Stimulated activated CD8-positive, alpha-beta memory T cell treated with anti-CD3 and anti-CD28 coated beads, Interleukin-15, amount 100 ng/mL, for 4 hours (primary cell): ENCODE results near the gene SLC22A6.
A peak's percentile ranks its signal among the peaks of the same experiment; 100 is the strongest.

Source experiments
- DNase-seq, 2 donors: peaks; one replicate each; pipeline ENCODE4 v3.0.0-alpha.2; 2020; ENCODE audit warnings: low read depth in 2 of 2

Gene SLC22A6, protein sequence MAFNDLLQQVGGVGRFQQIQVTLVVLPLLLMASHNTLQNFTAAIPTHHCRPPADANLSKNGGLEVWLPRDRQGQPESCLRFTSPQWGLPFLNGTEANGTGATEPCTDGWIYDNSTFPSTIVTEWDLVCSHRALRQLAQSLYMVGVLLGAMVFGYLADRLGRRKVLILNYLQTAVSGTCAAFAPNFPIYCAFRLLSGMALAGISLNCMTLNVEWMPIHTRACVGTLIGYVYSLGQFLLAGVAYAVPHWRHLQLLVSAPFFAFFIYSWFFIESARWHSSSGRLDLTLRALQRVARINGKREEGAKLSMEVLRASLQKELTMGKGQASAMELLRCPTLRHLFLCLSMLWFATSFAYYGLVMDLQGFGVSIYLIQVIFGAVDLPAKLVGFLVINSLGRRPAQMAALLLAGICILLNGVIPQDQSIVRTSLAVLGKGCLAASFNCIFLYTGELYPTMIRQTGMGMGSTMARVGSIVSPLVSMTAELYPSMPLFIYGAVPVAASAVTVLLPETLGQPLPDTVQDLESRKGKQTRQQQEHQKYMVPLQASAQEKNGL

DNA sequence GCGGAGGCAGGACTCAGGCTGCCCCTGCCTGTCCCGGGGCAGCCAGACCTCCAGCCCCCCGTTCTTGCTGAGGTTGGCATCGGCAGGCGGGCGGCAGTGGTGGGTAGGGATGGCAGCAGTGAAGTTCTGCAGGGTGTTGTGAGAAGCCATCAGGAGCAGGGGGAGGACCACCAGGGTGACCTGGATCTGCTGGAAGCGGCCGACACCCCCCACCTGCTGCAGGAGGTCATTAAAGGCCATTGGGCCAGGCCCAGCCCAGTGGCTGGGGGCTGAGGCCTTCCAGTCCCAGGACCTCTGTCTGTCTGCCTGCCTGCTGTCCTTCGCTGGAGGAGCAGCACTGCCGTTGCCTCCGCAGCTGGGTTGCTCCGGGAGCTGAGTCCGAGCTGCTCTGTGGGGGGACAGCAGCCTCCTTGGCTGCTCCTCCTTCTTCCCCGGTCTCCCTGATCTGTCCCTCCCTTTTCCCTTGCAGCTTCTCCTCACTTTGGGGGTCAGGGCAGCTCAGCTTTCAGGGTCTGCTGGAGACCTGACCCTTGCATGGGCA lies at the start of gene SLC22A6:
Gene SLC22A6, minus strand, starts transcription at position 517 of the 541 bp plus-strand sequence. Its CDS starts 277 bp downstream, at position 240.
- DNase-seq, result no peak

DNA sequence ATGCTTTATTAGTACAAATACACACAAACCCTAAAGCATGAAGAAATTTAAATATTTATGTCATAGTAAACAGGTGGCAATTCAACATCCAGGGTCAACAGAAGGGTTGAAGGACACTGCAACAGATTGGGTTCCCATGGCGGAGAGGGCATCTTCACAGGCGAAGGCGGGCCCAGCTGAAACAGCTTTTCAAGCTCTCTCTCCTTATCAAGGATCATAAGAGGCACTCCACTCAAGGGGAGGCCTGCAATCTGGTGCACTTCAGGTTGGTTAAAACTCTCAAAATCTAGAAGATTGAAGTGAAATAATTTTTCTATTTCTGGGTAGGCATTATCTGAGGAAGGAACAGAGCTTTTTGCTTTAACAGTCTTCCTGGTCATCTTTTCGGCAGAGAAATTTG lies 47.7 kb upstream of the SLC22A6 start:
- no peak for DNase-seq

DNA sequence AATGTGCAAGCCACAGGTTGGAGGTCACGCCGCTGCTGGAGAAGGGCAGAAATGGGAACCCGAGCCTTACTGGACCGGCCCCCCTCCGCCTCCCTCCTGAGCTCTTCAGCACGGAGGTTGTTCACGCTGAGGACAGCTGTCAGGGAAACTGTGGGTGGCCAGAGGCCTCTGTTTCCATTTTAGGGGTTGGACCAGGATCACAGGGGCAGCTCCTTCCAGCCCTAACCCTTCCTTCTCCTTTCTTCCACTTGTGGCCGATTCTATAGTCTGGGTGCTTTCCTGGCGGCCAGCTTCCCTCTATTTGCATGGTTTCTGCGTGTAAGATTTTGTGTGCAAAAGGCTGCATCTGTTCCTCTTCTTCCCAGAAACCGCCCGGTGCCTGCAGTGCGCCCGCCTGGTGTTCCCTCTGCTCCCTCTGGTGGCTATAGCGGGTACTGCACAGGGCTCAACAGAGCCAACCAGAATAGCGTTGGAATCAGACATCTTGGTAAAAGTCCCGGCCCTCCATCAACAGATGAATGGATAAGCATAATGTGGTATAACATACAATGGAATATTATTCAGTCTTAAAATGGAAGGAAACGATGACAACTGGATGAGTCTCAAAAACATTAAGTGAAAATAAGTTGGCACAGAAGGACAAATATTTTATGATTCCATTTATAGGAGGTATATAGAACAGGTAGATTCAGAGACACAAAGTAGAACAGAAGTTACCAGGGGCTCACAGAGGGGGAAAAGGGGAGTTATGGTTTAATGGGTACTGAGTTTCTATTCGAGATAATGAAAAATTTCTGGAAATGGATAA lies 39.3 kb upstream of the SLC22A6 start:
- DNase-seq, result peak; percentile 35 to 62

DNA sequence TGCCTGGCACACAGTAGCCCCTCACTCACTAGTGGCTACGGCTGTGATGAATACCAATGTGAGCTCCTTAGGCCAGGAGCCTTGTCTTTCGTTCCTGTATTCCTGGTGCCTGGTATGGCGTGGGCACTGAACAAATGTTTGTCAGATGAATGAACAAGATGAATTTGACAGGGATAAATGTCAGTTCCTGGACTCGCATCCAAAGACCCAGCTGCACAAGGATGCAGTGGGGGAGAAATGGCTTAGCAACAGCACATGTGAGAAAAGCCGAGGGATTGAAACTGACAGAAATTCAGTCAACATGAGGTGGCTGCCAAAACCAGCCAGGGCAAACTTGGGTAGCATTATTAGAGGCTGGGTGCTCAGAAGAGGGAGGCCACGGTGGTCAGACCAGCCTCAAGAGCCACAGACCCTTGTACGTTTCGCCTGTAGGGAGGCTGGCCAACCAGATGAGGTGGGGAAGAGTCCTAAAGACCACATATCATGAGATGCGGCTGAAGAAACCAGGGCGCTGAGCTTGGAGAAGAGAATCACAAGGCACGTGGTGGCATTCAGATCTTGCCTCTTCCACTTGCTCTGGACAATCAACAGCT lies 38.6 kb upstream of the SLC22A6 start:
- no peak for DNase-seq

DNA sequence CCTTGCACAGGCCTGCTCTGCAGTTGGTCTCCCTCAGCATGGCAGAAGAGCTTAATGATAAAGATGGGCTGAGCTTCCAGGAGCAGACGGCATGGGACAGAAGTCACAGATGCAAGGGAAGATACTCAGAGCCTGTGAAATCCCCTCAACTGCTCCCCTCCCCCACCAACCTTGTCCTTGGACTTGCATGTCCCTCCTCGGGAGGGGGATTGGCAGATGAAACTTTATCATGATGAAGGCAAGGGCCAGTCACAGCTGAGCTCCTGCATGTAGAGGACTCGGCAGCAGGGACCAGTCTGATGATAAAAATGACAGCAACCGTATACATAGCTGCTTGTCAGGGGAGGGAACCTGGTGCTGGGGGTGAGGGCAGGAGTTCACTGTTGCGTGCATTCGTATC lies 37.7 kb upstream of the SLC22A6 start:
- DNase-seq, result no peak

DNA sequence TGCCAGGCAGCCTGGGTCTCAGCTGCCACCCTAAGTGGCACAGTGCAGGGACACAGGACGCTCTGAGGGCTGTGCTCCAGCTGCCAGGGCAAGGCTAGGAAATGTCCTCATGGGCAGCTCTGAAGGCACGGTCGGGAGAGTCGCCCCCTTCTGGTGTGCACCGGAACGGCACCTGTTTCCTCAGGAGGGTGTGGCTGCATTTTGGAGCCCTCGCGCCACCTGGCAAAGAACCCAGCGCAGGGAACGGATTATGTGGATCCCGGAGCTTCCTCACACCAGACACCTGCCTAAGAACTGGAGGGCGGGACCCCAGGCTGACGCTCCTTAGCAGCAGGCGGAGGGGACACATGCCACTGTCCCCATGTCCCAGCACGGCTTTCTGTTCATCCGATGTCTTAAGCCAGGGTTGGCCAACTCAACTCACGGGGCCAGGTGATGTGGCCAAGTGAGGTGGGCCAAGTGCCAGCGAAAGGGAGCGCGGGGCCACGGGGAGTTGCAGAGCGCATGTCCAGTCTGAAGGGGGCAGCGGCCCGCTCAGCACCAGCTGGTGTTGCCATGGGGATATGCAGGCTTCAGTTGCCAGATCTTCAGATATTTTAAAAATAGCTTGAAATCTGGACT lies 36.0 kb upstream of the SLC22A6 start:
- no peak for DNase-seq

DNA sequence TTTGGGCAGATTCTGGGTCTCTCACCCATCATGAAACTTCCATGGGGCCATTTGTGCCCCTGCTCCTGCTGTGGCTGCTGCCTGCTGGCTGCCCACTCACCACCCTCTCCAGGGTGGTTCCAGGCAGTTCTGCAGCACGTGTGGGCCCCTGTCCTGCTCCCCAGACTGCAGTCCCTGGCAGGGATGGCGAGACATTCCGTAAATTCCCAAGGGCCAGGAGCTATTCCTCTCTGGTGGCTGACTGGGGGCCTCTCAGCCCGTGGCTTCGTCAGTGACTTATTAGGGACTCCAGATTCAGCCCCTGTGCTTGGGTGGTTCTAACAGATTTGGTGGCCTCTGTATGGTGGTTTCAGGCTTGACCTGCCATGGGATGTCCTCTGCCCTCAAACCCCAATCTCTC lies 34.7 kb upstream of the SLC22A6 start:
- no peak for DNase-seq

DNA sequence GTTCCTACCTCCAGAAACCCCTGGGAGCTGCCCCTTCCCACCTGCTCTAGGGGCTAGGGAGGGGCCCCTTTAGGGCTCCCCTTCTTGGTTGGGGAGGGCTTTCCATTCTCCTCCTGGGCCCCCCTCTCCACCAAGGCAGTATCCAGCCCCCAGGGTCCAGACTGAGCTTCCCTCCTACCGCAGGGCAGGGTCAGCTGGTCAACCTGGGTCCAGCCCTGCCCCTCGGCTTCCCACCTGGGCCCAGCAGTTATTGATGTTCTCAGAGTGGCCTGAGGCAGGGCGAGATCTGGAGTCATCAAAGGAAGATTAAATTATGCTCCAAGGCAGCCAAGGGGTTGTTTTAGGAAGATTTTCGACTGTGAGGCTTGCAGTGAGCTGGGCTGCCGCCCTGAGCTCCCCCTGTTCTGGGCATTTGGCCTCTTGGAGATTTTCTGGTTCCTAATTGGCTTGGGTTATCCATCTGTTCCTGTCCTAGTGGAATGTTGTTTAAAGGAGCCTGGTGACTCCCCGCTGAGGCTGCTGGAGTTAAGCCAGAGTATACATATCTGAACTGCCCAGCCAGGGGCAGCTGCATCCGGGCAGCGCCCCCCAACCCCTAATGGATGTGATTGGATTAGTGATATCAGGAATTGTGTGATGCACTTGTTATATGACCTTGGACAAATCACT lies 32.7 kb upstream of the SLC22A6 start:
- DNase-seq, result no peak

DNA sequence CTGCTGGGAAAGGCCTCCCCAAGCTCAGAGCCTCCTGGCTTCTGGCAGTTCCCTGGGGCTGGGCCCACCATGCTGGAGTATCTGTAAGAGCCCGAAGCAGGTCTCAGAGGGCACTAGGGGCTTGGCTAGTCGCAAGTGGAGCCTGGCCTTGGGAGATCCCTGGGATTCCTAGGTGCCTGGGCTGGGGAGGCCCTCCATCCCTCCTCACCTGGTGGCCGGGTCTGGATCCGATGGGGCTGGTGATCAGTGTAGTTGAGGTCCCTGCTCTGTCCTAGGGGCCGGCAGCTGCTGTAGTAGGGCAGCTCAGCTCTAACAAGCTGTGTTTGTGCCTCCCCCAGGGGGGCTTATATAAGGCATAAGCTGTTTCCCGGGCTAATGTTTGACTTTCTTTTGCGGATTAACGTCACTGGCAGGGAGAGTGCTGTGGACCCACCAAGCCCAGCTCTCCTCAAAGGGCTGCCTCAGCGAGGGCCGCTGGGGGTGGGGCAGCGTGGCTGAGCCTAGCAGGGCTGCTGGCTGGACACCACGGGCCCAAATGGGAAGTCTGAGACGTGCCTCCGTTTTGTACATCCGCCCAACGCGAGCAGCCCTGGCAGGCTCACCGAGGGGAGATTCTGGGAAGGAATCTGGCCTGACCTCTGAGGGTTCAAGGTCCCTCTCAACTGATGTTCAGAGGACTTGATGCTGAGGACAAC lies 30.9 kb upstream of the SLC22A6 start, which contains the start of gene SLC22A8:
Gene SLC22A8, minus strand, starts transcription at position 321 of the 695 bp plus-strand sequence. CDS start 883 bp downstream, outside the sequence.
- no peak for DNase-seq

DNA sequence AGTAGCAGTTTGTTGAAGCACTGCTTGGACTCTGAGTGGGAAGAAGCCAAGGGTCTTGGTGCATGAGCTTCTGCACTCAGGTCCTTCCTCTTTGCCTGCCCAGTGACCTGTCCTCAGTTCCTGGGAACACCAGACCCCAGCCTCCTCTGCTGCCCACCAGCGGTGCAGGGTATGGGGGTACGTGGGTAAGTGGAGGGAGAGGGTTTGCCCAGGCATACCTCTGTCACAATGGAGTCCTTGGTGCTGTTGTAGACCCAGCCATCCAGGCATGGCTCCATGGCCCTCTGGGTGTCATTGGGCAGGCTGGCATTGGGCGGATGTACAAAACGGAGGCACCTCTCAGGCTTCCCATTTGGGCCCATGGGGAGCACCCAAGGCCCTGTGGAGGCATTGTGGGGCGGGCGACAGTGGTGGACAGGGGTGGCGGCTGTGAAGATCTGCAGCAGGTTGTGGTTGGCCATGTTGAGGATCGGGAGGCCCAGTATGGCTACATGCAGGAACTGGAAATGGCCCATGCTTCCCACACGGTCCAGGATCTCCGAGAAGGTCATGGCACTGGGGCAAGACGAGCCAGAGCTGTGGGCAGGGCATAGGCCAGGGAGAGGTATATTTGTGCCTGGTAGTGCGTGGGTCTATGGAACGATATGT lies 29.8 kb upstream of the SLC22A6 start:
- no peak for DNase-seq

DNA sequence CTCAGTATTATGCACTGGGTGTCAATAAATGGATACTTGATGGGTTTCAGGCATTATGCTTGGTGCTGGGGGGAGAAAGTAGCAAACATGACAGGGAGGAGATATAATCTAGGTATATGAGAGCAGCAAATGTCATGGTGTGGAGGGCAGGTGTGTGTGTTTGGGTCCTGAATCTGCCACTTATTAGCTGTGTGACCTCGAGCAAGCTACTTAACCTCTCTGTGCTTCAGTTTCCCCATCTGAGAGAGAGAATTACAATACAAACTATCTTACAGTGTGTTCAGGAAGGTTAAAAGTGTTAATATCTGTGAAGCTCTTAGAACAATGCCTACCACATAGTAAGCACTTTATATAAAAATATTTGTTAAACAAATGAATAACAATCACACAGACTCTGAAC lies 28.1 kb upstream of the SLC22A6 start:
- DNase-seq, result no peak

DNA sequence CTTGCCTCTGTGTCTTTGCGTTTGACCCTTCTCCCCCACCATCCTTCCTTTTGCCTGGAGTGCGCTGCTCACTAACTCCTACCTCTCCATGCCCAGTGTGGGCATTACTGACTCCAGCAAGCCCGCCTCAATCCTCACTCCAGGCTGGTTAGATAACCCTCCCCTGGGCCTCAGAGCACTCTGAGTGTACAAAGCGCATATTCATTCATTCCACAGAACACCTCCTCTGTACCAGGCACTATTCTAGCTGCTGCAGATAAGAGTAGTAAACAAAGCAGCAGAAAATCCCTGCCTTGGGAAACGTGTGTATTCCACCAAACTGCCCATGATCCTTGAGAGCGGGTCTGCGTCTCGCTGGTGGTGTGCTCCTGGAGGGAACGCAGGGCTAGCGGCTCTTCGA lies 27.7 kb upstream of the SLC22A6 start:
- no peak for DNase-seq

DNA sequence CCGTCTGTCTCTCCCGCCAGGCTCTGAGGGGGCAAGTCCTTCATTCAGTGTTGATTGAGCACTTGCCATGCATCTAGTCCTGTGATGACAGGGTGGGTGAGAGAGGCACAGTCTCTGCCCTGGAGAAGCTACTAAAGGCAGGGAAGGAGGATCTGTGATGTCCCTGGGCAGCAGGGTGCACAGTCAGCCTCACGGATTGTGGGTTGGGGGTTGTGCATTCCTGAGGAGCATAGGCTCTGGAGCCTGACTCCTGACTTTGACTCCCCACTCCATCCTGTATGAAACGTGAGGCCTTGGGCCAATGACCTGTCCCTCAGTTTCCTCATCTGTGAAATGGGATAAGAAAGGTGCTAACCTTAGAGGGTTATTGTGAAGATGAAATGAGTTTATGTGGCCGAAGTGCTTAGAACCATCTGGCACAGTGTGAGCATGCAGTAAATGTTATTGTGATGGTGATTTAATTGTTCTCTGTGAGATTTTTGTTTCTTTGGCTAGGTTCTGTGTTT lies 26.2 kb upstream of the SLC22A6 start:
- no peak for DNase-seq

DNA sequence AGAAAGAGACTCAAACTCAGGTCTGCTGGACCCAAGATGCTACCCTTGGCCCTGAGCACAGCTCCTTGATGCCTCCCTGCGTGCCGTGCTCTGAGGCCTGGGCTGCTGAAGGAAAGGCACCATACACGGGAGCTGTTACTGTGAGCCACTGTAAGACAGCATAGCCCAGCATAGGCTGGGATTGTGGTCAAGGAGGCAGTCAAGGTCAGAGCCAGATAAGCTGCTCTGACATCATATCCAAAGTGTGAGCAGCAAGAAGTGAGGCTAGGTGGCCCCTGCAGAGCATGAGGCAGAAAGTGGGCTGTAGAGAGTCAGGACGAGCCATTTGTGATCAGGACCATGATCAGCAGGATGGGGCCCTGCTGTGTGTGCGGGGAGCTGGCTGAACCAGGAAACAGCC lies 23.2 kb upstream of the SLC22A6 start:
- no peak for DNase-seq

DNA sequence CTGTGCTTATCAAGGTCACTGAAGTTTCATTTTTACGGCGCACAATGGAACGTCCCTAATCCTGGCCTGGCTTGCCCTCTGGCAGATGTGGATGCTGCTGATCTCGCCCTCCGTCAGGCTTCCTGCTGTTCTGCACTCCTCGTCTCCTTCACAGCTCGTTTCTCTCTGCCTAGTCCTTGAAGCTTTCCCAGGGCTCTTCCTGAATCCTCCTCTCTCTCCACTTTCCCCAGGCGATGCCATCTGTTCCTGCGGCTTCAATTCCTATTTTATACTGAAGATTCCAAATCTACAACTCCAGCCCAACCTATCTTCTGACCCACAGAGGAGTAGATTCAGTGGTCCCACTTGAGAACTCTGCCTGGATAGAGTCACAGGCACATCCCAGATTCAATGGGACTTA lies 16.7 kb upstream of the SLC22A6 start:
- no peak for DNase-seq

DNA sequence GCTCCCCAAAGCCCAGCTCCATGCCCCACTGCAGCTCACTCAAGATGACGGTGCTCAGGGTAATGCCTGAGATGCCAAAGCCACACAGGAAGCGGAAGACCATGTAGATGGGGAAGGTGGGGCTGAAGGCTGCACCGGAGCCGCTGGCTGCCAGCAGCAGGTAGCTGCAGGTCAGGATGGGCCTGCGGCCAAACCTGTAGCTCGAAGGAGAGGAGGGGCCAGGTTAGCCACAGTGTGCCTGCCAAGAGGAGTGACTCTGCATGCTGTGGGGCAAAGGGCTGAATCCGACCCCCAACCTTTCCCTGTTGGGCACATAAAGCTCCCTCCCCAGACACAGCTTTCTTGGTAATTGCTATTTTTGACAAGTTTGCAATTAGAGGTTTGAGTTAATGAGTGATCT lies 14.9 kb upstream of the SLC22A6 start:
- no peak for DNase-seq

DNA sequence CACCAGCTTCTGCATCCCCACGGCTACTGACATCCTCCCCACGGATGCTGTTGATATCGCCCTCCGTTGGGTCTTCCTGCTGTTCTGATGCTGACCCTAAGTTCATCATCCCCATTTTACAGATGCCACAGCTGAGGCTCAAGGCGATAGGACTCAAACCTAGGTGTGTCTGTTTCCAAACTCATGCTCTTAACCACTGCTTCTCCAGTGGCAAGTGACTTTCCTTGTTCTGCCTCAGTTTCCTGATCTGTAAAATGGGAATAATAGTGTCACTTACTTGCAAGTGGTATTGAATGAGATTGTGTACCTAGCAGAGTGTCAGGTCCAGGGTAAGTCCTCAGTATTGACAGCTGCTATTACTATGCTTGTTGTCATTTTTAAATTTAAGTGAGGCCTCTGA lies 14.4 kb upstream of the SLC22A6 start:
- DNase-seq, result no peak

DNA sequence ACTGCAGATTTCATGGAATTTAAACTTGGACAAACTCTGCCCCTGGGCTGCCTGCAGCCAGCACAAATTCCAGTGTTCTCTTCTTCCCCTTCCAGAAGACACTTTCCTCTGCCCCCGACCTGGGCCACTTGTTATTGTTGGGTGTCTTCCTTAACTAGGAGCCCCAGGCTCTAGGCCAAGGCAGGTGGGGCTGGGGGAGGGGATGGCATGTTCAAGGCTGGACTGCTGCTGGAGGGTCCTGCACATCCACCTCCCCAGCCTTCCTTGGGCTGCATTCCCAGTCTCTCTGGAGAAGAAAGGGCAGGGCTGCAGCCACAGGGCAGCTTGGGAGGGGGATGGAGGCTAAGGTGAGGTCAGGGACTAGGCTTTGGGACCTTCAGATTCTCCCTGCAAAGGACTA lies 11.5 kb upstream of the SLC22A6 start:
- no peak for DNase-seq

DNA sequence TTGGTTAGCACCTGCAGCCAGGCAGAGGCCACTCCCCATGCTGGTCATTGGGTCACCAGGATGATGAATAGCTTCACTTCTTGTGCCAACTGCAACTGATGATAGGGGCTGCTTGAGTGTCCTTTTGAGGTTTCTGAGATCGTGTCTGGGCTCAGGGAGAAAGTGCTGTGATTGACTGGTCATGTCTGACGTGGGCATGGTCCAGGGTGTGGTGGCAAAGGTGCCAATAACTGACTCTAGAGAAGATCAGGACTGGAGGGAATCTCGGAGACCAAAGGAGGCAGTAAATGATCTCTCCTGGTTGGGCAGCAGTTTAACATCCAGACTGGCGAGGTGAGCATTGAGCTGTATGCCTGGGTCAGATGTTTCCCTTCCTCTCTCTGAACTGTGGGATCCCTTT lies 10.0 kb upstream of the SLC22A6 start:
- DNase-seq, result no peak

DNA sequence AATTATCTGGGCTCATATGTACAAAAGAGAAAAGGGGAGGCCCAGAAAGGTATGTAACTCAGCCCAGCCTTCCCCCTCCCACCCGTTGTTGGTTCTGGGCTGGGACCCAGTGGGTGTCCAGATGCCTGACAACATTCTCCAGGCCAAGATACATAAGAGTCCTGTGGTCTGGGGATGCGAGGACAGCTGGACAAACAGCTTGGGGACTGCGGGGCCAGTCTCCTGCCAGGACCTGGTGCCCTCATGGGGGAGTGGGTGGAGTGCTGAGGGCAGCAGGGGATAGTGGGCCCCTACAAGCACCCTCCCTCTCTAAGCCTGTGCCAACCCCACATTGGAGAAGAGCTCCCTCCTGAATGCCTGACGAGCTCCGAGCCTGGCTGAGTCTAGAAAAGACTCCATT lies 3.5 kb upstream of the SLC22A6 start:
- no peak for DNase-seq
